B cell (primary cell): ENCODE results near the gene ITPKB.

Experiments used
- CTCF ChIP-seq: fragments of 200-600 bp; IDR thresholded peaks from one replicate; pipeline ENCODE4 v1.8.0; 2022; ENCODE audit warnings: antibody characterized with exemption, mild to moderate bottlenecking
- EZH2 ChIP-seq: IDR thresholded peaks from 2 replicates; pipeline ENCODE4 v1.6.1; 2012; ENCODE audit warnings: borderline replicate concordance, low read depth, mild to moderate bottlenecking, moderate library complexity, low read length; ENCODE audit not compliant: insufficient read depth, poor library complexity, severe bottlenecking

GRCh38 chr1:226648421-226648820, 90.7 kb downstream of the ITPKB start:
- TF ChIP-seq CTCF (no peak), EZH2 (no peak)
